Stomach (tissue), 9 donors: ENCODE measurements around the gene COG2. TPM values are rescaled to one million over a fixed set of nuclear protein-coding genes. Genes with fewer than 3 reads are reported as not detected.

Source experiments
- DNase-seq, 2 donors: peaks; one replicate each; pipeline versions ENCODE4 v3.0.0 to v3.0.0-alpha.2; 2013 to 2019
- H3K27ac ChIP-seq, 5 donors: fragments of 200-600 bp in 4 of 5; sonication (generic) in 4 of 5; one replicate each; pipeline ENCODE4 v1.5.1; 2013 to 2019; ENCODE audit warnings: mild to moderate bottlenecking in 1 of 5, moderate library complexity in 1 of 5
- H3K27me3 ChIP-seq, 3 donors: fragments of 200-600 bp; sonication (generic); one replicate each; pipeline ENCODE4 v1.5.1; 2017 to 2019; ENCODE audit warnings: mixed run types in 1 of 3
- H3K36me3 ChIP-seq, 4 donors: fragments of 200-600 bp; sonication (generic); 1 replicate in 3 of 4; 2 replicates in 1 of 4; pipeline ENCODE4 v1.5.1; 2016 to 2019
- H3K4me1 ChIP-seq, 4 donors: fragments of 200-600 bp; sonication (generic); one replicate each; pipeline ENCODE4 v1.5.1; 2016 to 2019
- H3K4me3 ChIP-seq, 4 donors: fragments of 200-600 bp; sonication (generic) in 3 of 4; one replicate each; pipeline ENCODE4 v1.5.1; 2016 to 2019; ENCODE audit warnings: mild to moderate bottlenecking in 1 of 4
- H3K9me3 ChIP-seq, 4 donors: fragments of 200-600 bp; sonication (generic); one replicate each; pipeline ENCODE4 v1.5.1; 2016 to 2019
- EP300 ChIP-seq: sonication (generic); formaldehyde crosslinking; IDR thresholded peaks from one replicate; pipeline ENCODE4 v1.6.1; 2017; ENCODE audit warnings: antibody characterized with exemption
- POLR2A ChIP-seq, 4 donors: fragments of 450-650 bp; IDR thresholded peaks; one replicate each; pipeline ENCODE4 v1.6.1; 2016; ENCODE audit warnings: antibody characterized with exemption in 4 of 4, control low read depth in 2 of 4, mild to moderate bottlenecking in 1 of 4, moderate library complexity in 1 of 4
- POLR2AphosphoS5 ChIP-seq, 3 donors: sonication (generic); formaldehyde crosslinking; IDR thresholded peaks; one replicate each; pipeline ENCODE4 v1.6.1; 2016; ENCODE audit warnings: antibody characterized with exemption in 3 of 3
- WGBS, 5 donors: extraction: QIAGEN DNeasy Blood & Tissue Kit in 3 of 5; methylation state at CpG; one replicate each; pipeline versions ENCODE4 v1.1.5 to v1.1.7; 2013 to 2018; 5-methylcytosine and 5-hydroxymethylcytosine counted together
- intact Hi-C: fragments of 100-400 bp; cut with DNase I; formaldehyde crosslinking; loops from one replicate; pipeline ENCODE4 v1.15.1; 2023; ENCODE audit warnings: low total_unique reads
- polyA plus RNA-seq, 3 donors: library from polyadenylated mRNA; stranded (reverse); fragments of 200-250 nt; gene quantifications; one replicate each; pipeline ENCODE4 v1.2.3, GENCODE V29; 2013
- total RNA-seq, 5 donors: library from RNA; depleted of rRNA; stranded (reverse); fragments of >200 nt; gene quantifications; one replicate each; pipeline versions ENCODE4 v1.1.0 to v1.2.3, GENCODE V29; 2014 to 2016
- TF ChIP-seq, protein P1 (sequence below), 7 experiments: fragments of 450-650 bp in 4 of 7; fragments of 200-600 bp in 3 of 7; sonication (generic) in 3 of 7; IDR thresholded peaks; one replicate each; pipeline ENCODE4 v1.5.1; 2016 to 2019; ENCODE audit warnings: antibody characterized with exemption in 7 of 7, control low read depth in 2 of 7, mild to moderate bottlenecking in 1 of 7
- donor health status: healthy with polysubstance abuse.
- donor health status: Bipolar disorder and iron deficiency.
- donor health status: healthy.

The COG2 gene
- total and polyA plus RNA-seq, 8 donors = 8.9 to 51.3 (median 20.7) TPM

DNA sequence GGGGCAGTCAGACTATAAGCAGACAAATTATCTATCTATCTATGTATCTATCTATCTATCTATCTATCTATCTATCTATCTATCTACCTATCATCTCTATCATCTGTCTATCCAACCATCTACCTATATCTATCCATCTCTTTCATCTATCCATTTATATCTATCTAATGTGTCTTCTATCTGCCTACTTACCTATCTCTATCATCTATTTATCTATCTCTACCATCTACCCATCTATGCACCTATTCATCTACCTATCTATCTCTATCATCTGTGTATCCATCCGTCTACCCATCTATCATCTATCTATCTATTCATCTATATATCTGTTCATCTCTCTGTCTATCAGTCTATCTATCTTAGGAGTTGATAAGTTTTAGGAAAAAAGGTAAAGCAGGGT is 10.8 kb upstream of the COG2 start:
- Histone ChIP-seq H3K36me3 (no peaks in the 10 kb centered on the region), H3K9me3 (no peaks in the 10 kb centered on the region), H3K27ac (no peak overlapping the region), H3K4me1 (no peaks in the 10 kb centered on the region), H3K27me3 (peaks cover 0 to 23% (median 0%) of the 10 kb centered on the region in 3 donors), H3K4me3 (no peak overlapping the region)
- 69 to 84% (median 78%) methylated on average over 1 of the region's 1 CpG for WGBS, 5 donors
- intact Hi-C loops = no loop called here
- TF ChIP-seq, protein P1, sequence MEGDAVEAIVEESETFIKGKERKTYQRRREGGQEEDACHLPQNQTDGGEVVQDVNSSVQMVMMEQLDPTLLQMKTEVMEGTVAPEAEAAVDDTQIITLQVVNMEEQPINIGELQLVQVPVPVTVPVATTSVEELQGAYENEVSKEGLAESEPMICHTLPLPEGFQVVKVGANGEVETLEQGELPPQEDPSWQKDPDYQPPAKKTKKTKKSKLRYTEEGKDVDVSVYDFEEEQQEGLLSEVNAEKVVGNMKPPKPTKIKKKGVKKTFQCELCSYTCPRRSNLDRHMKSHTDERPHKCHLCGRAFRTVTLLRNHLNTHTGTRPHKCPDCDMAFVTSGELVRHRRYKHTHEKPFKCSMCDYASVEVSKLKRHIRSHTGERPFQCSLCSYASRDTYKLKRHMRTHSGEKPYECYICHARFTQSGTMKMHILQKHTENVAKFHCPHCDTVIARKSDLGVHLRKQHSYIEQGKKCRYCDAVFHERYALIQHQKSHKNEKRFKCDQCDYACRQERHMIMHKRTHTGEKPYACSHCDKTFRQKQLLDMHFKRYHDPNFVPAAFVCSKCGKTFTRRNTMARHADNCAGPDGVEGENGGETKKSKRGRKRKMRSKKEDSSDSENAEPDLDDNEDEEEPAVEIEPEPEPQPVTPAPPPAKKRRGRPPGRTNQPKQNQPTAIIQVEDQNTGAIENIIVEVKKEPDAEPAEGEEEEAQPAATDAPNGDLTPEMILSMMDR (IDR thresholded peaks at IDR 0.05) = no peak
- TF ChIP-seq EP300 (no peak), POLR2A (IDR thresholded peaks at IDR 0.05) (no peak), POLR2AphosphoS5 (IDR thresholded peaks at IDR 0.05) (no peak)
- no peak for DNase-seq

DNA sequence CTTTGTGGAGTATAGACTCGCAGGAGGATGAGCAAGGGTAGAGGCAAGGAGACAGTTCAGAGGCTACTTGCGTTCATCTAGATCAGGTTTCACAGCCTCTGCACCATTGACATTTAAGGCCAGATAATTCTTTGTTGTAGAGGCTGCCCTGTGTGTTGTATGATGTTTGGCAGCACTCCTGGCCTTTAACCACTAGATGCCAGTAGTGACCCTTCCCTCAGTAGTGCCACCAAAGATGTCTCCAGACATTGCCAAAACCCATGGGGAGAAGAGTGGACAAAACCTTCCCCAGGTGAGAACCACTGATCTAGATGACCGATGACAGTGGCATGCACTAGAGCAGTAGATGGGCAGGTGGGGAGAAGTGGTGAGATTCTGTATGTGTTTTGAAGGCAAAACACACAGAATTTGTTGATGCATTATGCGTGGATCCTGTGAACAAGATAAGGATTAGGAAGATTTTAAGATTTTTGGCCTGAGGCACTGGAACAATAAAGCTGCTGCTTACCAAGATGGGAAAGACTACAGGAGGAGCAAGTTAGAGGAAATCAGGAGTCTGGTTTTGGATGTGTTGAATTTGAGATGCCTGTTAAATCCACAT is 9.9 kb upstream of the COG2 start:
- H3K36me3 ChIP-seq = no peaks in the 10 kb centered on the region
- no peak overlapping the region for H3K4me3 ChIP-seq
- intact Hi-C loops = no loop called here
- H3K4me1 ChIP-seq = no peaks in the 10 kb centered on the region
- H3K27me3 ChIP-seq = peaks cover 0 to 26% (median 0%) of the 10 kb centered on the region in 3 donors
- H3K9me3 ChIP-seq = no peaks in the 10 kb centered on the region
- WGBS, 5 donors = 48 to 66% (median 58%) methylated on average over 4 of the region's 4 CpGs
- no peak overlapping the region for H3K27ac ChIP-seq
- TF ChIP-seq, protein P1 (IDR thresholded peaks at IDR 0.05) = peak in 3 of 7 experiments; percentile 4 to 38 (median 18)
- TF ChIP-seq POLR2A (IDR thresholded peaks at IDR 0.05) (no peak), POLR2AphosphoS5 (IDR thresholded peaks at IDR 0.05) (no peak), EP300 (no peak)
- DNase-seq = peak; percentile 32 to 66

DNA sequence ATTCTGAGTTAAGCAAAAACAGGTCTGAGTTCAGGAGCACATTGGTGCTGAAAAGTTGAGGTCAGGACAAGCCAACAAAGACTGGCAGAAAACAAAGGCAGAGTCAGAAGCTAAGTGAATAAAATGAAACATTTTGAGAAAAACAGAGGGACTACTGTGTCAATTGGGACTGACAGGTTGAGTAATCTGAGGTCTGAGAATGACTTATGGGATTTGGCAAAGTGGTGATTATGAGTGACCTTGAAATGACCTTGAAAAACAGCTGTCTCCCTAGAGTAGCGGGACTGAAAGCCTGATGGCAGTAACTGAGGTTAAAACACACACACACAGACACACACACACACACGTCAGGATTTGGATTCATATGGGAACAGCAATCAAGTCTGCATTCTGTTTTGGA is 8.8 kb upstream of the COG2 start:
- 46 to 57% (median 54%) methylated on average over 2 of the region's 2 CpGs for WGBS, 5 donors
- TF ChIP-seq POLR2A (IDR thresholded peaks at IDR 0.05) (no peak), EP300 (no peak), POLR2AphosphoS5 (IDR thresholded peaks at IDR 0.05) (no peak)
- TF ChIP-seq, protein P1 (IDR thresholded peaks at IDR 0.05) = no peak
- no peak overlapping the region for H3K27ac ChIP-seq
- no peaks in the 10 kb centered on the region for H3K9me3 ChIP-seq
- no peaks in the 10 kb centered on the region for H3K4me1 ChIP-seq
- no peak overlapping the region for H3K4me3 ChIP-seq
- no peaks in the 10 kb centered on the region for H3K36me3 ChIP-seq
- intact Hi-C loops = no loop called here
- peaks cover 0 to 23% (median 0%) of the 10 kb centered on the region in 3 donors for H3K27me3 ChIP-seq
- DNase-seq = no peak

DNA sequence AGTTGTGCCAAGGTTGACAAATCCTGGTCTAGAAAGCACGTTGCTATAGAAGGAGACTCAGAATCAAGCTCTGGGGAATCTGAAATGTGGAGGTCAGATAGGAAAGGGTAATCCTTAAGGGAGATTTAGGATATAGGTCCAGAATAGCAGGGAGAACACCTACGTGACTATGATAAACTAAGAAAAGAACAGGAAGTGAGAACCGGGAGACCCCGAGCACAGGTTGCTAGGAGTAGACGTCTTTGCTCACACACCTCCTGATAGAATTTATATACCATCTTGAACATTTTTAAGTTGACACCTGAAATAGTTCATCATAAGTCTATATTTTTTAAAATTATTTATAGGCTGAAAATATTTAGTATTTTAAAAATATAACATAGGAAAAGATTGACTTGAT is 7.9 kb upstream of the COG2 start:
- Histone ChIP-seq H3K36me3 (no peaks in the 10 kb centered on the region), H3K4me1 (no peaks in the 10 kb centered on the region), H3K27me3 (peaks cover 0 to 27% (median 0%) of the 10 kb centered on the region in 3 donors), H3K9me3 (no peaks in the 10 kb centered on the region), H3K4me3 (no peak overlapping the region), H3K27ac (no peak overlapping the region)
- no peak for DNase-seq
- intact Hi-C loops = no loop called here
- 67 to 79% (median 71%) methylated on average over 5 of the region's 5 CpGs for WGBS, 5 donors
- TF ChIP-seq POLR2A (IDR thresholded peaks at IDR 0.05) = no peak

DNA sequence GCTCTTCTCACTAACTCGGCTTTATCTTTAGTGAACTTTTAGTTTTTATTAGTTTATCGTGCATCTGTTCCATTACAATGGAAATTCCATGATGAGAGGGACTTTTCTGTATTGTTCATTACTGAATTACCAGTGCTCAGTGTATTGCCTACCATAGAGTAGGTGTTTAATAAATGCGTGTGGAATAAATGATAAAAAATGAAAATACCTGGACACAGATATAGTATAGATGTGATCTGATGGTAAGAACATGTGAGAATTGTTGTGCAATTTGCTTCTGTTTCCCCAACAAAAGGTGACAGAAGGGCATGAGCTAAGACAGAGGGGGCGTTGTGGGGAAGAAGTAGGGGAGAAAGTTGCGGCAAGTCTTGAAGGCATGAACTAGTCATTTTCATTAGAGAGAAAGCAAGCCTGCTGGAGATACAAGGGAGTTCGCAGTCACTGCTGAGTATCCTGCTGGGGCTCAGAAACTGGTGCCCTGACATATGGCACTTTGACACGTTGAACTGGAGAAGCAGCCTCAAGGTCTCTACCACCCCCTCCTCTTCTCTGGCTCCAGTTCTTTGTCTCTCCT is 5.6 kb upstream of the COG2 start:
- intact Hi-C loops = no loop called here
- DNase-seq = no peak
- Histone ChIP-seq H3K9me3 (no peaks in the 10 kb centered on the region), H3K36me3 (no peaks in the 10 kb centered on the region), H3K4me1 (peaks cover 0 to 4% (median 1%) of the 10 kb centered on the region in 4 donors), H3K4me3 (no peak overlapping the region), H3K27me3 (peaks cover 0 to 31% (median 0%) of the 10 kb centered on the region in 3 donors), H3K27ac (no peak overlapping the region)
- TF ChIP-seq, protein P1 (IDR thresholded peaks at IDR 0.05) = no peak
- TF ChIP-seq POLR2A (IDR thresholded peaks at IDR 0.05) = no peak
- TF ChIP-seq POLR2AphosphoS5 (IDR thresholded peaks at IDR 0.05) = no peak
- no peak for TF ChIP-seq EP300
- 66 to 84% (median 75%) methylated on average over 7 of the region's 7 CpGs for WGBS, 5 donors
